NCI-H526 treated with DMSO at 0.1 percent for 48 hours (cell line): ENCODE measurements around the gene TNS3.

Source experiments
- DNase-seq: peaks from one replicate; lab custom pipeline; 2025; lab: John Stamatoyannopoulos, UW

Gene TNS3

DNA sequence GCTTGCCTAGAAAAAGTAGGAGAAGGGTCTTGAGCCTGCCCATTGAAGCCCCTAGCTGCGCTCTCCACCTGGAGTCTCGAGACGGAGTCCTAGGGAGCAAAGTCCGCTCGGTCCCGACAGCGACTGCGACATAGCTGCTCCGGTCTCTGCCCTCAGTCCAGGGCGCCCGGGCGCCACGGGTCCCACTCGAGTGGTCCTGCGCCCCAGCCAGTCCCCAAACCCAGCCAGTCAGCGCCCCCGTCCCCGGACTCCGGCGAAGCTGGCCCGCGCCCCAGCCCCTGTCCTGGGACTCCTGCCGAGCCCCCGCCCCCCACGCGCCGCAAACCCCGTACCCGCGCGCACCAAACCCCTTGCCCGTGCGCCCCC lies 490 bp downstream of the TNS3 start:
- no peak for DNase-seq

DNA sequence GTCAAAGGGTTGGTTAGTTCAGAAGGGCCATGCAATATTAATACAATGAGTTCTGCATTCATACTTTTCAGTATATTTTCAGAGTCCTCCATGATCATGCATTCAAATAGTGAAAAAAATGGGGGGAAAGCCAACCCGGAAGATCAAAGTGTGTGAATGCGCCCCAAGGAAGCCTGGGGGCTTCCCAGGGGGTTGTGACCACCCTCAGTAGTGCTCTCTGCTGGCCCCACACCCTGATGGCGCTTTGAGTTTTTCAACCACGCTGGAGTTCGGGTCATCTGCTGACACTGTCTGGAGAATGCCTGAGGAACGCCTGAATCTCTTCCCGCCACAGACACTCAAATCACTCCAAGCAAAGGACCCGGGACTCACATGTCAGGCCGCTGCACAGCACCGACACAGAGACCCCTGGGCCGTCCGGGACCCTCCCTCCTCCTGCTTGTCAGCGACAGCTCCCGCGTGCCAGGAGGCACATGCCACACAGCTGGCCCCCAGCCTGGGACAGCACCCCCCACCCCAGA lies 1.0 kb downstream of the TNS3 start:
- DNase-seq: no peak

DNA sequence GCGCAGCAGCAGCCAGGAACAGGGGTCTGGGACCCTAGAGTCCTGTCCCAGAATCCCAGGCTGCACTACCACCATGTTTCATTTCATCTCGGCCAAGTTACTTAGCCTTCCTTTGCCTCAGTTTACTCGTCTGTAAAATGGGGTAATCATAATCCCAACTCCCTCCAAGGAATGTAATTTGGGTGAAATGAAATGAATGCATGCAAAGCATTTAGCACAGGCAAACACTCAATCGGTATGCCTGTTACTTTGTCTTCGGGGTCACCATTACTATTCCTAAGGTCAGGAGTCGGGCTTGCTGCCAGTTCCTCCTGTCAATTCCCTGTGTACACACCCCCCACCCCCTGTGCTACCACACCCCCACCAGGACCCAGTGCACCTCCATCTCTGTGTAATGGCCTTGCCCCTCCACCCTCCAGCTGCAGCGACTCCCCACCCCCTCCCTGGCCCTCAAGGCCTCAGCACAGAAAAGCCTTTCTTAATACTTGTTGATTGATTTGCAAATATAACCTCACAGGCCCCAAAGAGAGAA lies 1.7 kb downstream of the TNS3 start:
- no peak for DNase-seq

DNA sequence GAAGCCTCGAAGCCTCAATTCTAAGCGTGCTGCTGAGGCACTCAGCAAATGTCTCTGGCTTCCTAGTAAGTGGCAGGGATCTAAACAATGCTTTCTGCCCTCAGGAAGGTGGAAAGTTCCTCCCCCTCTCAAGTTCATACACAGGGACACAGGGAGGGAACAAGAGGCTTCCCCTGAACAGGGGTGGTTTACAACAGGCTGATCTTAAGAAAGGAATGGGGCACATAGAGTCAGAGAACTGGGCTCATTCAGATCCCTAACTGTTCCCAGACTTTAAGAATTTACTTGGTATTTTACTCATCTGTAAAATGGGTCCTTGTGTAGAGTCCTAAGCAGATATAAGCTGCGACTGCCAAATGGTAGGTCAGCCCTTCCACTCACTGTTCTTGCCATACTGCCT lies 2.5 kb downstream of the TNS3 start:
- no peak for DNase-seq

DNA sequence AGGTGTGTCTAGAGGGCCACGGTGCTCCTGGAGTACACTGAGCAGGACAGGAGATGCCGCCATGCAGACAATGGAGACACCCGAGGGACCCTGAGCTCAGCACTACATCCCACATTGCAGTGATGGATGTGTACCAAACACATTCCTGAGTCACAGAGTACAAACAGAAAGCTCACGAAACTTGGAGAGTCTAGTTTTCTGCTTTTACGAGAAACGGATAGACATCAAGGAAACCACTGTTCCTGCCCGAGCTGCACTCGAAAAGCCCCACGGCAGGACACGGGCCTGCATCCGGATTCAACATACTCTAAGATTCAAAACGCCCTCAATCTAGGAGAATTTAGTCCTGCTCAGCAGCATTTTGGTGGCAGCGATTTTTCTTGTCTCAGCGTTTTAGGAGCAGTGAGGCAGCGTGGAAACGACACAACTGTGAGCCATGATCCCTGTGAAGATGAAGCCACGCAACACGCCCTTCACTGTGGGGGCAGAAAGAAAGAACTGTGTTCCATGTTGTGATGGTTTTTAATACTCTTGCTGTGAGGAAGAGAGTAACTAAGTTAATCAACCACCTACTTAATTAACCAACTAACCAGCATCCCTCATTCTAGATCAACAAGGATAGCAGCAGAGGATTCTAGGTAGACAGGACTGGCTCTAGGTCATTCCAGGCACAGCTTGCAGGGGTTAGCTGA lies 3.2 kb downstream of the TNS3 start:
- DNase-seq: no peak

DNA sequence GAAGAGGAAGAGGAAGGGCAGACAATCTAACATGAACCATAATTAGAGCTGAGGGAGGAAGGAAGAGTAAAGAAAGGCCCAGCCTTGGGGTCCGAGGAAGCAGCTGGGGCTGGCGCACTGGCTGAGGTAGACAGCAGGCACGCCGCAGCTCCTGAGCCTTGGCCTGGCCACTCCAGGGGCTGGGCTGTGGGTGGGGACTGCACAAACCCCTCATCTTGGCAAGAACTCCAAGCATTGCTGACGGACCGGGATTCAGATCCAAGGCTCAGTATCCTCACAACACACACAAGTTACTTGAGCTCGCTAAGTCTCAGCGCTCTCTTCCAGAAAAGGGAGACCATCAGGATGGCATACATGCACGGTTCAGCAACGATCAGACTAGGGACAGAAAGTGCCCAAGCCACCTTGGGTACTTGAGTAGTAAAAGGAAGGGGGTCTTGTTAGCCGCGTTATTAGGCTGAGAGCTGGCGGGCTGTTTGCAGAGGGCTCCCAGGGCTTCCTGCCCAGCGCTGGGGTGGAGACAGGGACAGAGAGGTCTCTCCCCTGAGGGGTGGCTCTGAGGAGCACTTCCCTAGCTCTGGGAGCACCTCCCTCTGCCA lies 4.5 kb downstream of the TNS3 start:
- no peak for DNase-seq

DNA sequence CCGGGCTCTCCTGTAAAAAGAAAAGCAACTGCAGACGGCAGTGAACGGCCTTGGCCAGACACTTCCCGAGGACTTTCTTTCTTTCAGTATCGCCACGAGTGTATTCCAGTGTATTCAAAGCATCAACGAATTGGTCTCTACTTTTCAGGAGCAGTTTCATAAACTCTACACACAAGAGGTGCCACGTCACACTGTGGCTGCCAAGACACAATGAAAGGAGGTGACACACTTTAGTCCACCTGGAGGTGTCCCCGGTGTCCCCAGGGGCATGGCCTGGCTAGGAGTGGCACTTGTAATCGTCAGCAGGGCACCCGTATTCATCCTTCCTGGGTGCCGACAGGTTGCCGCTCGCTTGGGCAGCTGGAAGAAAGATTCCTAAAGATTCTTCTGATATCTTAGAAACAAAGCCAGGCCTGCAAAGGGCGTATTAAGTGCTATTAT lies 5.0 kb downstream of the TNS3 start:
- DNase-seq: no peak

DNA sequence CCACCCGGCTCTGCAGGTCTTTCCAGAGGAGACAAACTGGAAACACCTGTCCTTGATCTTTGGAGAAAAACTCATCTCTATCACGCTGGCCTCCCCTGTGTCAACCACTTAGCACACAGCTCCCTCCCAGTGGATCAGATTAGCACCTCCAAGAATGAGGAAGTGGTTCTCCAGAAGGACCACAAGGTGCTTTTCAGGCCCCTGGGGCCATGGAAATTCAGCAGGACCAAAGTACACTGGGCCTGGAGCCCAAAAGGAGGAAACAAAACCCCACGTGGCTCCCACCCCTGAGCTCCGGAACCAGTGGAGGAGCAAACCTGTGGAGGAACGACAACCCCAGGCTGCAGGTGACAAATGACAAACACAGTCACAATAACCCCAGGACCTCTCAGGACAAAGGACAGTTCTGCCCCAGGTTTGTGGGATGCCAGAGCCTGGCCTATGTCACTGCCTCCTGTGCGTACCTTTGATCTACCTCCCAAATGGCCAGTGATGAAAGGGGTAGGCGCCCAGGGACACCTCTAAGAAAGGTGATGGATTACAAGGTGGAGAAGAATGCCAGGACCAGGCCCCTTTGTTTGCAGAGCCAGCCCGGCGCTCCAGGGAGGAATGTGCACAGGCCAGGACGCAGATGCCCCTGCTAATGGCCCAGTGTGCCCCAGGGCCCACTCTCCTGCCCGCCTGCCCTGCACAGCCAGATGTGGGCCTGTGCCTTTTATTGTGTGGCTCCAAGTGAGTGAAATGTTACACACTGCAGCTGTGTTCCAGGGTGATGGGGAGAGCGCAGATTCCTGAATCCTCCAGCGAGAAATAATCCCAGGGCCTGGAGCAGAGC lies 5.7 kb downstream of the TNS3 start:
- no peak for DNase-seq

DNA sequence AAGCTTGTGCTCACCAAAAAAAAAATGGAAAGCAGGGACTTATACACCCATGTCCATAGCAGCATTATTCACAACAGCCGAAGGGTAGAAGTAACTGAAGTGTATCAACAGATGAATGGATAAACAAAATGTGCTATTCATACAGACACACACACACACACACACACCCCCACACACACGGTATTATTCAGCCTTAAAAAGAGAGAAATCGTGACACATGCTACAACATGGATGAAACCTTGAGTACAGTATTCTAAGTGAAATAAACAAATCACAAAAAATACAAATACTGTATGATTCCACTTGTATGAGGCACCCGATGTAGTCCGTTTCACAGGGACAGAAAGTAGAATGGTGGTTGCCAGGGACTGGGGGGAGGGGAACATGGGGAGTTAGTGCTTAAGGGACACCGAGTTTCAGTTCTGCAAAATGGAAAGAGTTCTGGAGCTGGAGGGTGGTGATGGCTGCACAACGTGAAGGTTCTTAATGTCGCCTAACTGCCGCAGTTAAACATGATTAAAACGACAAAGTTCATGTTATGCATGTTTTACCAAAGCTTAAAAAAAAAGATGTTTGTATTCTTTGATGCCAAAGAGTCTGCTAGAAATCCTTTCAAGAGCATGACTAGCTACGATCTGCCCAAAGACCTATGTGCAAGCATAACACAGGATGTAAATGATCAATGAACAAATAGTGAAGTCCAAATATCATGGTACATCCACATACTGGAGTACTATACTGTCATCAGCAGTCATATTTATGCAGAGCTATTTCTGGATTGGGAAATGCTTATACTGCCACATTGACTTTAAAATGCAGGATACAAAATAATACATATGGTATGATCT lies 7.2 kb downstream of the TNS3 start:
- DNase-seq: no peak

DNA sequence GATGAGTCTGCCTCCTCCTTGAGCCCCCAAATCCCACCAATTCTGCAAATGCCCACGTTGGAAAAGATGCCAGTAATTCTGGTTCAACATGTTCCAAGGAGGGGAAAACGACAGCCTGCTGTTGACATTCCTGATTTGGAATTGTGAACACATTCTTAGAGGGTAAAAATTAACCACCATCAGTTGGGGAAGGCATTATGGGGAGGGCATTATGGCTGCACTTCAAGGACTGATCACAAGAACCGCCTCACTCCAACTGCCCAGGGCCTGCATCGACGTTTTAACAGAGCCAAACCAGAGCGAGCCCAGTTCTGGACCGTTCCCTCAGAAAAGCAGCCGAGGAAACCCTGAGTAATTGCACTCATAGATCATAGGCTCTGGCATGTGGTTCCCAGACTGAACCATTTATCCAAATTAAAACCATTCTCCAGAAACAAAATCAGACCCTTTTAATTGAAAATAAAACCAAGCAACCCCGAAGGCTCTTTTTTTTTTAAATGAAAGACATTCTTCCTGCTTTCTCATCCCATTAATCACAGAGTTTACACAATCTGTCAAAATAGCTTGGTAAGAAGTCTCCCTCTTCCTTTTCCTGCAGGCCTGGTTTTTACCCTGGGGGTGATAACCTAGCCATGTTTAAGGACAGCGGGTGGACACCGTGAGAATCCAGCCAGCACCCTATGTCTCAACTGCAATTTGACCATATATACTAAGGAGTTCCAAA lies 8.0 kb downstream of the TNS3 start:
- no peak for DNase-seq

DNA sequence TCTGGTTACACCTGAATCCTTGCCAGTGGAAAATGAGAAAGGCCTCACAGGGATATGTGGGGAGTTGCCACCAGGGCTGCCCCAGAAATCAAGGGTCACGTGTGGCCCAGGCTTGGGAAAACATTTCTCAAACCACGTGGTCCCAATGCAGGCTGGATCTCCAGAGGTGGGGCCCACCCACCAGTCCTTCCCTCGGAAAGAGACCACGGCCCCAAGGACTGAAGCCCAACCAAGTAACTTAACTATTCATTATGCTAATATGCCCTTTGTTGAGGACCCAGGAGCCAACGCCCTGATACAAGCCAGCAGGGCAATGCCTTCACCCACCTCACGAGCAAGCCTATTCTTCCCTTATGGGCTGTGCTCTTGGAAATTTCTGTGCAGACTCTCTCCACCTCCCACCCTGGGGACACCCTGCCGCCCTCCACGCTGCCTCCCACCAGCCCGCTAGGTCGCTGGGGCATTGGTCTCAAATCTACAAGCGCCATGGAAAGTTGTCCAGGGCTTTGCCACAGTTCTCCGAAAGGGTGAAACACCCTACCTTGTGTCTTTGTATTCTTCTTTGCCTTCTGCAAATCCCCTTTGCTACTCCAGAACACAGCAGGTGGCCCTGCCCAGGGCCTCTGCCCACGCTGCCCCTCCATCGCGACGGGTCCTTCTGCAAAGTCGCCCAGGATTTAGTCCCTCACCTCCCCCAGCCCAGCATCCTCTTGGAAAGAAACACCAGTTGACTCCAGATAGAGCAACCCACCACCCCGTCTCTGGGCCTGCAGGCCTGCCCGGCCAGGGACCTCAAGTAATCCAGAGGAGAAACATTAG lies 8.8 kb downstream of the TNS3 start:
- no peak for DNase-seq

DNA sequence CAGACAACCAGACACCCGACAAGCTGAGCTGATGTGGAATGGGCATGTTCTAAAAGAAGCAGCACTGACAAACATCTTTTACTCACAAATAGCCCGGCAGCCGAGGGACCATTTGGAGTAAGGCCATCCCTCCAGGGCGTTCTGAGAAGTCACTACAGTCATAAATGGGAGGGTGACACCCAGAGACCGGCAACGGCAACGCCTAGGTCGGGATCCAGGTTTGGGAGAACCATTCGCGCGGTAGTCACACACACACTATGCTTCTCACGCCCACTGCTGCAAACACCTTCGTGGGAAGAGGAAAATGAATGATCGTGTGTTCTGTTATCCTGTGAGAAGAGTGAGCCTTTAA lies 9.8 kb downstream of the TNS3 start:
- DNase-seq: no peak

DNA sequence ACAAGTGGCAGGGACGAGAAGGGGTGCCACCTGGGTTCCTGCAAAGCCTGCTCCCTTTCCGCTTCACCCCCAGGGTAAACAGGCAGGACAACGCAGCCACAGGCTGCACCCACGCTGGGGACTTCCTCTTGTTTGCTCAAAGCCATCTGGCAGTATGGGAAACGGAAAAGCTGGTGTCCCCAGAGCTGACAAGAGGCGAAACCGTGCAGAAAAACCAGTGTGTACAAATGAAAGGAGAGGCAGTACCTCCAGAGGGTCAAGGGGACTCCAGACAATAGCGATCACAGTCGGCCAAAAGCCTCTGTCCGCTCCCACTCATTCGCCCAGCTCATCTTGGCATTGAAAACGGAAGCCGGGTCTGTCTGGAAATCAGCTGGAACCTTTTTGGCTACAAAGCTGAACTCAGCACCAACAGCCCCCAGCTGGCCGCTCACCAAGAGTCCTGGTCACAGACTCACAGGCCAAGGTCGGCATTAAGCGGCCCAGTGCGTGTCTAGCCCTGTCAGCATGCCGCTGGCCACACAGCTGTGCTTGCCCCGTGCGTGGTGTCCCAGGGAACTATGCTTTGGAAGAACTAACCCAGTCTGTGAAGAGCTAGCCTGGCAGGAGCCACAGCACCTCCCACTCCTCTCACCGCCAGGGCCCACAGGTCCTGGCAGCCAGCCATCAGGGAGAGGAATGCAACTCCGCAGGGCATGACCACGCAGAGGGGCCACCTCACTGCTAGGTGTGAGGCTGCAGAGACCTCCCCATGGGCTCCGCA lies 10.4 kb downstream of the TNS3 start:
- no peak for DNase-seq

DNA sequence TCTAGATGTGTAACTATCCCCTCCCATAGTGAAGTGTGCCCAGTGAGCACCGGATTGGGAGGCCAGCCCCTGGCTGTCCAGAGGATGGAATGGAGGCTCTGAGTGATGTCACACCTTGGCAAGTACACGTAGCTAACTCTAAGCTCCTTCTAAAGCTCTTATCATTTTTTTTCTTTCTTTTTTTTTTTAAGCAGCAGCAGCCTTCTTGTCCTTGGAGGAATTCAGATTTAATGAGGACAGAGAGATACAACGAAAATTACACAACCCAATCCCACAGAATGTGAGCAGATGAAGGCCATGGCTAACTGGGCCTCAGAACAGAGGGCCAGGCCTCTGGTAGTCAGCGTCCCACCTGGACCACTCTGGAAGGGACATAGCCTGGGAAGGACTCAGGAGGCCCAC lies 11.3 kb downstream of the TNS3 start:
- no peak for DNase-seq

DNA sequence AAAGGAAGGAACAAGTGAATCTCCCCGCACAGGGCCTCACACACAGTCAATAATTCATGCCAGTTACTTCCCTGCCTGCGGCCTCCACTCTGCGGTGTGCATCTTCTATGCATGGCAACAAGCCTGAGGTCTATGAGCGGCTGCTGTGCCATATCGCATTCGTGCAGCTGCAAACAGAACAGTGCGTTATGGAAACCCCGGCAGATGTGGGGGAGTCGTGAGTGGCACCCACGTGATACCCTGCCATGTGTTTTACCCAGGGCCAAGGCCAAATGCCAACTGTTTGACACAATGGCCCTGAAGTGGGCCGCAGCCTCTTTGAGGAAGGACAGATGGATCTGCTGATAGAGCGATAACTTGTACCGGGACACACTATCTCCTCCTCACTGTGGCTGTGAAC lies 13.4 kb downstream of the TNS3 start:
- DNase-seq: no peak

DNA sequence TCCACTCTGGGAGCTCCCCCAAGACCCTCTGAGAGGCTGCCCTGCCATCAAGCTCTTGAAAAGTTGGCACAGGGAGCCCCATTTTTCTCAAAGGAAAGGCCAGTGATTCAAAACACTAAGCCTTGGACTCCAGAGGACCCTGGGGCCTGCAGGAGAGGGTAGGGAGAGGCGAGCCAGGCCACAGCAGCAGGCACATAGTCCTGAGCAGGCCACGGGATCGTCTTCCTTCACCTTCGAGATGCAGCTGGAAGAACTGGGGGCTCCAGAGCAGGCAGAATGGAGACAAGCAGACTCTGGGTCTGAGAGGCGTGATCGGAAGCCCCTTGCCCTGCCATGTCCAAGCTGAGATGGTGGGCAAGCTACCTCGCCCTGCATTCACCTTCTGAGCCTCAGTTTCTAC lies 13.9 kb downstream of the TNS3 start:
- no peak for DNase-seq

DNA sequence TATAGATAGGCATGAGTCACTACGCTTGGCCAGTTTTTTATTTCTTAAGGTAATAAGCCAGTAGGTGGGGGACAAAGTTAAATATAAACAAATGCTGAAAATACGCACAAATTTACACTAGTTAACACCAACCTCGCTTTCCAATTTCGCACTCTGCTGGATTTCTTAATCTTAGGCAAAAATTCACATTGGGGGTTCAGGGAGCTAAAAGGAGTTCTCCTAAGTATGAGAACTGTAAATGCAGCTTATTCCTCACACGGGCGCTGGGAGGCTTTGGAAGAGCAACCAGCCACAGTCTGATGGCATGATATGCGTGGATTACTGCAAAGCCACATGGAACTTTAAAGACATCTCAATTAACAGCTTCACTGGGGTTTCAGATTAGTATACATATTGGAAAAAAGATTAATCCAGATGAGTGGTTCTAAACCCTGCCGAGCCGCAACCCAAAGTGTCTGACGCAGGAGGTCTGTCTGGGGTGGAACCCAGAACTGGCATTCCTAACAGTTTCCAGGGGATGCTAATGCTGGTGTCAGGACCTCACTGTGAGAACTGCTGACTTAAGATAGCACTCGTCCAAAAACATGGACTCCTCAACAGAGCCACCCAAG lies 16.2 kb downstream of the TNS3 start:
- DNase-seq: no peak

DNA sequence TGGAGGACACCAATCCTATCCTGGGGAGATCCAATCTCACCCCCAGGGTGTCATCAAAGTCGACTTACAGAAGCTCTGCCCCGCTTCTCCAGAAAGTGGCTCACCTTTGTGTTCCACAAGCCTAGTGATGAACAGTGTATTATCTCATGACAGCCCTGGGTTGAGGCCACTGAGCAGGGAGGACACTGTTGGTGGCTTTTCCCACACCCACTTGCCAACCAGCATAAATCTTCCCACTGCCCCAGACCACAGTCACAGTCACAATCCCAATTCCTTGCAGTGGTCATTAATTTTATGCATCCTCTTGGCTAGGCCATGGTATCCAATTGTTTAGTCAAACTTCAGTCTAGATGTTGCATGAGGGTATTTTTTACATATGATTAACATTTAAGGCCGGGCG lies 18.4 kb downstream of the TNS3 start:
- no peak for DNase-seq
